SK-N-MC (cell line): ENCODE data around the gene GALNT18.

ENCODE experiments used
- EZH2 ChIP-seq: fragments of 200-600 bp; sonication (generic); IDR thresholded peaks from one replicate; pipeline ENCODE4 v1.6.1; 2017; ENCODE audit warnings: antibody characterized with exemption
- POLR2AphosphoS5 ChIP-seq: IDR thresholded peaks from 2 replicates; pipeline ENCODE4 v1.6.1; 2012; ENCODE audit warnings: mild to moderate bottlenecking, low read depth, low read length, borderline replicate concordance

GRCh38 chr11:11348303-11348702 lies 273.5 kb downstream of the GALNT18 start:
- no peak for TF ChIP-seq POLR2AphosphoS5
- TF ChIP-seq EZH2, result no peak
